H4 (cell line): Measurements from ENCODE around the gene ZNF554. TPM values are rescaled to one million over a fixed set of nuclear protein-coding genes. Genes with fewer than 3 reads are reported as not detected.

Source experiments
- DNase-seq: peaks from one replicate; pipeline ENCODE4 v3.0.0-alpha.2; 2015; ENCODE audit warnings: low spot score
- total RNA-seq: library from RNA; depleted of rRNA; stranded (reverse); fragments of >200 nt; shearing (Covaris generic); gene quantifications from 2 replicates; pipeline ENCODE4 v1.2.3, GENCODE V29; 2014

Gene ZNF554
- total RNA-seq, 1 experiment from 2014 or later: 1.5 TPM

DNA sequence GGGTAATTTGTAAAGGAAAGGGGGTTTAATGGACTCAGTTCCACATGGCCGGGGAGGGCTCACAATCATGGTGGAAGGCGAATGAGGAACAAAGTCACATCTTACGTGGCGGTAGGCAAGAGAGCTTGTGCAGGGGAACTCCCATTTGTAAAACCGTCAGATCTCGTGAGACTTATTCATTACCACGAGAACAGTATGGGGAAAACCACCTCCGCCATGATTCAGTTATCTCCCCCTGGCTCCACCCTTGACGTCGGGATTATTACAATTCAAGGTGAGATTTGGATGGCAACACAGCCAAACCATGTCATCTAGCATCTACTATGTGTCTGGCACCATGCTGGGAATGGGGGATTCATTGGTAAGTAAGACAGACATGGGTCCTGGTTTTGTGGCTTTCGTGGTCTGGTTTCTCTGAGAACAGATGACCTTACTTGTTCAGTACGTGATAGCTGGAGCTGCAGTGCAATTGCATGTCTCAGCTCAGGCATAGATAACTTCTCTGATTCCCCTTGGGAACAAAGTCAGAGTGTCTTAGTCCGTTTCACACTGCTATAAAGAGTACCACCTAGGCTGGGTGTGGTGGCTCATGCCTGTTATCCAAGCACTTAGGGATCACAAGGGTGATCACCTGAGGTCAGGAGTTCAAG is 8.3 kb downstream of the ZNF554 start:
- no peak for DNase-seq

DNA sequence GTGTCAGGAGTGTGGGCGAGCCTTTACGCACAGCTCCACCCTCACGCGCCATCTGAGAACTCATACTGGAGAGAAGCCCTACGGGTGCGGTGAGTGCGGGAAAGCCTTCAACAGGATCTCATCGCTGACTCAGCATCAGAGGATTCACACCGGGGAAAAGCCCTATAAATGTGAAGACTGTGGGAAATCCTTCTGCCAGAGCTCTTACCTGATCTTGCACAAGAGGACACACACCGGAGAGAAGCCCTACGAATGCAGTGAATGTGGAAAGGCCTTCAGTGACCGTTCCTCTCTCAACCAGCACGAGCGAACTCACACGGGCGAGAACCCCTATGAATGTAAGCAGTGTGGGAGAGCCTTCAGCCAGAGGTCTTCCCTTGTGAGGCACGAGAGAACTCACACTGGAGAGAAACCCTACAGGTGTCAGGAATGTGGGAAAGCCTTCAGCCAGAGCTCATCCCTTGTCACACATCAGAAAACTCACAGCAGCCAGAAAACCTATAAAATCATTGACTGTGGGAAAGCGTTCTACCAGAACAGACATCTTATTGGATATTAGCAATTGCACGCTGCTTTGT is 14.7 kb downstream of the ZNF554 start:
- DNase-seq: no peak

DNA sequence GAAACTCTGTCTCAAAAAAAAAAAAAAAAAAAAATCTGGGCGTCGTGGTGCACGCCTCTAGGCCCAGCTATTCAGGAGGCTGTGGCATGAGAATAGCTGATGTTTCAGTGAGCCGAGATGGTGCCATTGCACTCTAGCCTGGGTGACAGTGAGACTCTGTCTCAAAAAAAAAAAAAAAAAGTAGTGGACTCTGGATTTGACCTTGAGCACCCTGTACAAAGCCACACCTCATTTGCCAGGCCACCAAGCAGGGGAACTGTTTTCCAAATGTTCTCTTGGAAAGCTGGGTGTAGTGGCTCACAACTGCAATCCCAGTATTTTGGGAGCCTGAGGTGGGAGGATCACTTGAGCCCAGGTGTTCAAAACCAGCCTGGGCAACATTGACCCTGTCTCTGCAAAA is 17.8 kb downstream of the ZNF554 start:
- no peak for DNase-seq

DNA sequence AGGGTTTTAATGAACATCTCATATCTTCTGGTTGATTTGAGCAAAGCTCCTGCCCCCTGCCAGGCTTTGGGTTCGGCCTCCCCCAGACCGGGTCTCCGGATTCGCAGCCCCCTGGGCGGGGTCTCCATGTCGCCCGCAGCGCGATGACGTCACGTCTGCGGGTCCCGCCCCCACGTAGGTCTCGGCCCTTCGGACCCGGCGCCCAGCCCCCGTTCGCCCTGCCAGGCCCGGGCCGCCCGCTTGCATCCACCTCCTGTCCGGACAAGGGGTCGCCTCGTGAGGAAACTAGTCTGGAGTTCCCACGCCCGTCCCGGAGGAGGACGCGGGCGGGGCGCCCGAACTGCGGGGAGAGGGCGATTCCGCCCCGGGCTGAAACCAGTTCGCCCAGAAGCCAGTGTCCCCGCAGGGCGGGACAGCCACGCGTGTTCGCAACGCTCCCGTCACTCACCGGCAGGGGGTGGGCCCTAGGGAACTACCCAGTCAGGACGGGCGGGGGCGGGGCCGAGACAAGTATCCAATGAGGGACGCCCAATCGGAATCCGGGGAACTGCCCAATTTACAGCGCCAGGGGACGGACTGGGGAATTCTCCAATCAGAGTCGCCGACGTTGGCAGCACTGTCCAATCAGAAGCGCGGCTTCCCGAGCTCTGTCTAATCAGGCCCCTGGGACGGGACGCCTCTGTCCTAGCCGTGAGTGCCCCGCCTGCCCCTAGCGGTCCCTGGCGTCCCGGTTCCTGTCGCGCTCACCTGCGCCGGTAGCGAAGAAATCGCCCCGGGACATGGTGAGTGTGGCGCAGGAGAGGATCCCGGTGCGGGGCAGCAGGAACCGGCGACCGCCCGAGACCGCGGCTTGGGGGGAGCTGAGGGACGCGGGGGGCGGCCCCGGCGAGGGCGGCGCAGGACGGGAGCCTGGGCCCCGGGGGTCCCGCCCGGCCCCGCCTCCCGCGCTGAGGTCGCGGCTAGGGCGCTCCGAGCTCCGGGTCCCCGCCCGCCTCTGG is 21.4 kb downstream of the ZNF554 start, which contains the start of gene ZNF555:
TSS of gene ZNF555 (plus strand) at position 682 of the 998 bp plus-strand sequence. CDS start at position 780, 98 bp downstream.
- peak; percentile 97 for DNase-seq

DNA sequence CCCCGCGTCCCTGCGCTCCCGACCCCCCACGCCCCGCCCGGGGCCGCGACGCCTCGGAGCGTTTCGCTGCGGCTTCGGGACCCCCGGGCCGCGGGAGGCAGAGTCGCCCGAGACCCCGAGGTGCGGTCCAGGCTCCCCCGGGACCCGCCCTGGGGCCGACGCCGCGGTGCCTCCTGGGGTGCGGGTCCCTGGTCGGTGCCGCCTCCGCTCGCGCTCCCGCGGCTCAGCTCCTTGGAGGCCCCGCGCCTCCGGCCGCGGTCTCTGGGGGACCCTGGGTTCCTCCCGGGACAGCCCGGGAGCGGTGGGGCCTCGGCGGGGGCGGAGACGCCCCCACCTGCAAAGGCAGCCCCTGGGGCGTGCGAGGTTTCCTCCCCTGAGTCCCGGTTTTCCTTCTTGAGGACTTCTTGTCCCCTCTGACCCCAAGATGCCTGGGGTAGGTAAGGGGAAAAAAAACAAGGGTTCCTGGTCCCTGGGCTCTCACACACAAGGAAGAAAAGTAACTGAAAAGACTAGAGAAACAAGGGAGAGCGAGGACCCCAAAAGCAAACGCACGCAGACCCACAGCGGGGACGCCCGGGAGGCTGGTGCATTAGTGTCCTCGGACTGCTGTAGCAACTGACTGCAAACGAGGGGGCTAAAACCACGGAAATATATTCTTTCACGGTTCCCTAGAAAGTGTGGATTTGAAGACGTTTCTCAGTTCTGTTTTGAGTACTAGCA is 22.3 kb downstream of the ZNF554 start:
- no peak for DNase-seq

DNA sequence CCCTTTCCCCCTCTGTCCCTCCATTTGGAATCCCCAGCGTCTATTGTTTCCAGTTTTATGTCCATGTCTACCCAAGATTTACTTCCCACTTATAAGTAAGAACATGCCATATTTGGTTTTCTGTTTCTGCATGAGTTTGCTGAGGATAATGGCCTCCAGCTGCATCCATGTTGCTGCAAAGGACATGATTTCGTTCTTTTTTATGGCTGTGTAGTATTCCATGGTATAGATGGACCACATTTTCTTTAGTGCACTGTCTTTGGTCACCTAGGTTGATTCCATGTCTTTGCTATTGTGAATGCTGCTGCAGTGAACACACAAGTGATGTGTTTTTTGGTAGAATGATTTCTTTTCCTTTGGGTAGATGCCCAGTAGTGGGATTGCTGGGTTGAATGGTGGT is 25.4 kb downstream of the ZNF554 start:
- DNase-seq: no peak

DNA sequence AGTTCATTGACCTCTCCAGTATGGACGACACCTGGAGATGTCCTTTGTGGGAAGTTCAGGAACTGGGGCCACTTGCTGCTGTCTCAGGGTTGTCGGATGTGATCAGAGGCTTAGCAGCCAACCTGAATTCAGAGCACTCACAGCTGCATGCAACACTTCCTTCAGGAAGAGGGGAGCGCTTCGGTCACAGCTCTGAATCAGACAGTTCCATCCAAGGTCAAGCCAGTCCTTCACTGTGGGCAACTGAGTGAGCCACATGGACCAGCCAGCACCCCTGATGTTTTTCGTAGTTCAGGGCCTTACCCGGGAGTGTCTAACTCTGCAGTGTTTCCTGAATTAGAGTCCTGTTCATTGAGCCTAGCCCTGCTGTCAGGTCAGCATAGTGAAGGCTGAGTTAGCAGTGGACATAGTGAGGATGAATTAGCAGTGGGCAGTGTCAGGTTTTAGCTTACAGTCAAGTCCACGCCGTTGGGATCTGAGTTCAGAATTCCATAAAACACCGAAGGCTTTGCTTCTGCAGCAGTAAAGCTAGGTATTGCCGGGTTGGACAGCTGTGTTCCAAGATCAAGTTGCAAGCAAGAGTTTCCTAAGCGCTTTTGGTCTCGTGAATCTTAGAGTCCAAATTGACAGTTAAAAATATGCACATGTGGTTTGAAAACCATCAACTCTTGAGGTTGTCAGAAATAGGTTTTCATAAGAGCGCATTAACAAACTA is 26.7 kb downstream of the ZNF554 start:
- no peak for DNase-seq

DNA sequence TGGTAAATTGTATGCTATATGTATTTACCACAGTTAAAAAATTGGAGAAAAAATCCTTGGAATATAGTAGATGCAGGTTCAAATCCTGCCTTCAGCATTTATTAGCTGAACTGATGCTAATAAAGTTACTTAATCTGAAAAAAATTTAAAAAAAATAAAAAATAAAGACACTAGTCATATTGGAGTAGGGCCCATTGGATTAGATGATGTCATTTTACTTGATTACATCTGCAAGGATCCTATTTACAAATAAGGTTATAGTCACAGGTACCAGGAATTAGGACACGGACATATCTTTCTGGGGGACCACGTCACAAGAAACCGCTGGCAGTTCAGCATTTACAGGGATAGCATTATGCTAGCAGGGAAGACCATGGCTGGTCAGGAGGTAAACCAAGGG is 27.8 kb downstream of the ZNF554 start:
- no peak for DNase-seq

DNA sequence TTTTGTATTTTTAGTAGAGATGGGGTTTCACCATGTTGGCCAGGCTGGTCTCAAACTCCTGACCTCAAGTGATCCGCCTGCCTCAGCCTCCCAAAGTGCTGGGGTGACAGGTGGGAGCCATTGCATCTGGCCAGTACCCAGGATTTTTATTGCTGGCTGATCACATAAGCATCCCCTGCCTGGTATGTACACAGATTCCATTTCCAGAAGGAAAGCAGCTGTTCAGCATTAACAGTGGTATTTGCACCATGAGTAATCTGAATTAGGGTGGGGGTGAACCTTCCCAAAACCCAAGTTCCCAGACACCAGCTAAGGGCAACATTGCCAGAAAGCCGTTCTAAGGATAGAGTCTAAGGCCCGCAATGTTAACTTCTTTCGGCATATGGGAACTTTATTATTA is 28.9 kb downstream of the ZNF554 start:
- no peak for DNase-seq

DNA sequence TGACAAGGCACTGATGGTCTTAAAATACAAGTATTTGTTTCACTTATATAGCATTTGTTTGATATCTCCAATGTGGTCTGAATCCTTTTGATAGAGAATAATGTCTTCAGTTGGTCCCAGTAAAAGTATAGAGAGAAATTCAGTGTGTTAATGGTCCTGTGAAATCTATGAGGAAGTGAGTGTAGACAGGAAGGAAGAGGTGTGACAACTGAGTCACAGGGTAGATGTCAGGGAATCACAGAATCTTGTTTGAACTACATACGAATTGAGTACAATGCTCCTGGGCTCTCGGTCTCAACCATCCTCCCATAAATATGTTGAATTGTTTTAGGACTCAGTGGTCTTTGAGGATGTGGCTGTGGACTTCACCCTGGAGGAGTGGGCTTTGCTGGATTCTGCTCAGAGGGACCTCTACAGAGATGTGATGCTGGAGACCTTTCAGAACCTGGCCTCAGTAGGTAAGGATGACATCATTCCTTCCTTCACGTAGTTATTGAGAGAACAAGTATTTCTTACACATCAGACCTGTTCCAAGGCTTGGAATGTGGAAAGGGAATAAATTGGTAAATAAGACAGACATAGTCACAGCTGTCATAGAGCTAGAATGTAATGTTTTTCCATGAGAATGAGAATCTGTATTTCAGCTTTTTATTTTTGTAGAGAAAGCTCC is 30.7 kb downstream of the ZNF554 start:
- no peak for DNase-seq

DNA sequence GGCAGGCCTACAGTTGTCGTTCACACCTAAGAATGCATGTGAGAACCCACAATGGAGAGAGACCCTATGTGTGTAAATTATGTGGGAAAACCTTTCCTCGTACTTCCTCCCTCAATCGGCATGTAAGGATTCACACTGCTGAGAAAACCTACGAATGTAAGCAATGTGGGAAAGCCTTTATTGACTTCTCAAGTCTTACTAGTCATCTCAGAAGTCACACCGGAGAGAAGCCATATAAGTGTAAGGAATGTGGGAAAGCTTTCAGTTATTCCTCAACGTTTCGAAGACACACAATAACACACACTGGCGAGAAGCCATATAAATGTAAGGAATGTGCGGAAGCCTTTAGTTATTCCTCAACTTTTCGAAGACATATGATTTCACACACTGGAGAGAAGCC is 32.9 kb downstream of the ZNF554 start:
- no peak for DNase-seq

DNA sequence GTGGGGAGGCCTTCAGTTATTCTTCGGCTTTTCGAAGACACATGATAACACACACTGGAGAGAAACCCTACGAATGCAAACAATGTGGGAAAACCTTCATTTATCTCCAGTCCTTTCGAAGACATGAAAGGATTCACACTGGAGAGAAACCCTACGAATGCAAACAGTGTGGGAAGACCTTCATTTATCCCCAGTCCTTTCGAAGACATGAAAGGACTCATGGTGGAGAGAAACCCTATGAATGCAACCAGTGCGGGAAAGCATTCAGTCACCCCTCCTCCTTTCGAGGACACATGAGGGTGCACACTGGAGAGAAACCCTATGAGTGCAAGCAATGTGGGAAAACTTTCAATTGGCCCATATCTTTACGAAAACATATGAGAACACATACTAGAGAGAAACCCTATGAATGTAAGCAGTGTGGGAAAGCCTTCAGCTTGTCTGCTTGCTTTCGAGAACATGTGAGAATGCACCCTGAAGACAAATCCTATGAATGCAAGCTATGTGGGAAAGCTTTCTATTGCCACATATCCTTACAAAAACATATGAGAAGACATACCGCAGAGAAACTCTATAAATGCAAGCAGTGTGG is 33.4 kb downstream of the ZNF554 start:
- no peak for DNase-seq

DNA sequence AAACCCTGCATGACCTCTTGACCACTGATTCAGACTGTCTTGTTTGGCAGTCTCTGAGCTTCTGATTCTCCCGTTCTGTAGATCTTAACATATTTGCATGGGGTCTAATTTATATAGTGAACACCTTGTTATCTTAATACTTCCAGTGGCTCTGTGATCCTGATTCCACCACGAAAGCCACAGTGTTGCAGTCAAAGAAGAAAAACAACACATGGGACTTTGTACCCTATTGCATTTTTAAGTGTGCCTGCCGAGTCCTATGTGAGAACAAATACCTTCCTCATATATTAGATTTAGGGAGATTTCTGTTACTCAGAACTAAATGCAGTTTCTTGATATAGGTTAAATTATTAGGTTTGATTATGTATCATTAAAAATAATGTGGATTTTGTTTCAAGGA is 35.2 kb downstream of the ZNF554 start:
- DNase-seq: no peak

DNA sequence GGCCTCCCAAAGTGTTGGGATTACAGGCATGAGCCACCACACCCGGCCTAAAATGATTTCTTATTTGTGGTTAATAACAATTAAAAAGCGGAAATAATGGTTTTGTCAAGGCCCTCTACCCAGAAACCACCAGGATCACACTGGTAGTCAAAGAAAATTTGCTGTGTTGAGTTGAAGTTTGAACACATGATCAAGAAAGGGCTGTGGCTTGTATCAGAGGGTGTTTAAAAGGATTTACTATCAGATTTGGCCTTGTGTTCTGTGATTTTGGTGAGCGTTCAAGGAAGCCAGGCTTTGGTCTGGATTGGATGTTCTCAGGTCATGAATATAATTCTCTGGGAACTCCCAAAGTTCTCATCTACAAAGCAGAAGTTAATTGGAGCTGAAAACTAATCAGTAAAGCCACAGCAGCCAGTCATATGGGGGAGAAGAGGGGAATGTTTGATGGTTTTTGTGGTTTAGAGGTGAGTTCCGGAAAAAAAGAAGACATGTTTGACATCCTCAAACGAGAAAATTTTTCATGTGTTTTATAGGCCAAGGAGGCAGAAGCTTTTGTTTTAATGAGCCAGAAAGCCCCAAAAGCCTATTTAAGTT is 36.9 kb downstream of the ZNF554 start:
- DNase-seq: no peak

DNA sequence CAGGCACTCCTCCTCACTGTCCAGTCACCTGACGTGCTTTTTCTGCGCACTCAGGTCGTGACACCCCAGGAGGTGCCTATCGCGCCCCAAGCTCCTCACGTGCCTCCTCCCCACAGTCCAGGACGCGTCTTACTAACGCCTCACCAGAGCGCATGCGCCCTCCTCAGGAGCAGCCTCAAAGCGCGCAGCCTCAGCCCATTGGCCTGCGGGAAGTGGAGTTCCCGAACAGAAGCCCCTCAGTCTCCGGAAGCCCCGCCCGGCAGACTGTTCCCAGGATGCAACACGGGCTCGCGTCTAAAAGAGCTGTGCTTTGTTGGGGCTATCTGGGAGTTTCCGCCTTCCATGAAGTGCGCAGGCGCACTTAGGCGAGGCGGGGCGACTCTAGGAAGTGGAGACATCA is 39.2 kb downstream of the ZNF554 start:
- DNase-seq: no peak

DNA sequence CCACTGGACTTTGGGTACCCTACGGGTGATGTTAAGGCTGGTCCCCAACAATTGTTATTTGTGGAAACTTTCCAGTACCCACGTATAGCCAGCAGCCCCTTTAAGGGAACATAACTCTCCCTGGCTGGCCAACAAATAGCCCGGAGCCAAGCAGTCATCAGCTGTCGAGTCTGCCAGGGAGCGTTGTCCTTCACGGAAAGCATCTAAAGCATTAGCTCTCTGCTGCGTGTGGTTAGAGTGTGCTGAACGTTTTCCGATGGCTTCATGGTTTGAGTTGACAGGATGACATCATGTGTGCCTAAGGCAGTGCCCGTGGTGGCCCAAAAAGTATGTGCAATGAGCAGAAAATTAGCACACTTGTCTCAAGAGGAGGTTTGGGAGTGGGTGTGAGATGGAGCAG is 44.1 kb downstream of the ZNF554 start:
- DNase-seq: no peak

DNA sequence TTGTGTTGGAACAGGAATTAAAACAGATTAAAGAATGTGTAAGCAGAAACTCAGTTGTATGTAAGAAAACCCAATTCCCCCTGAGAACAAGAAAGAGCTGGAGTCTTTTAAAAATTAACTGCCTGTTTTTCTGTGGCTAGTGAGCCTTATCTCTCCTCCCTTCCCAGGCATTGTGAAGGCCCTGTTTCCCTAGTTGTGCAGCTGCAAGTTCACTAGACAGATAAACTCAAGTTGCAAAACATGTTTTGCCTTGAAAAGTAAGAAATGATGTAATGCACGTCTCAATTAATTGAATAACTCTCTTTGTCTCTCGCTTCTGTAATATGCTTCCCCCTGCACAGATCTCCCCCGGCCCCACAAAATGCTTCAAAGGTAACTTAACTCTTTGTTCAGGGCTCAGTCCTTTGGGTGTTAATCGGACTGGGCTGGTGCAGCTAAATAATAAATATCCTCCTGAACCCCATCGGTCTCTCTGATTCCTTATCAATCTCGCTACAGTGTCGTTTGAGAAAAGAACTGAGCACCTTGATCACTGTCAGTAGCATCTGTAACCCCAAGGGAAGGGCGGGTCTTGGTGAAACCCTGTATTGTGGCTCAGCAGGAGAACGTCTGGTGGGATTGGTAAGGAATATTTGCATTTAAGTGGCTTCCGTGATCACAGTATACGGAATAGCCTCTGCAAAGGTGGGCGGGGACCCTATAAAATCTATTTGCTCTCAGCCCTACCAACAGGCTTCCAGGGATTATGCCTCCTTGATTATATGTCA is 45.8 kb downstream of the ZNF554 start:
- no peak for DNase-seq

DNA sequence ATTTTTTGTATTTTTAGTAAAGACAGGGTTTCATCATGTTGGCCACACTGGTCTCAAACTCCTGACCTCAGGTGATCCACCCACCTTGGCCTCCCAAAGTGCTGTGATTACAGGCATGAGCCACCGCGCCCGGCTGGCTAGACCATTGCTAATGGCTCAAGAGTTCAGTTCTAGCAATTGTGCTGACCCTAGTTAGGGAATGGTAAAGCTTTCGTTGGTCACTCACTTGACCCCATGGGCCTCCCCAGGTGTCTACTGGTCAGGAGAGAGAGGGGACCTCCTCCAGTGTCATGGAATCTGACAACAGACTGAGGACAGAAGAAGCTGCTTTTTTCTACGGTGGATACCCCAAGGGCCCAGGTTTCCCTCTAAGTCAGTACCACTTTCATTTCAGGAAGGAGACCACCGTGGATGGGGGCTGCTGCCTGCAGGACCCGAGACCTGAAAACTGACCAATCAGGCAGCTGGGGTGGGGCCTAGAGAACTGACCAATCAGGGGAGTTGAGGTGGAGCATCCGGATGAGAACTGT is 46.9 kb downstream of the ZNF554 start:
- no peak for DNase-seq
